ENCODE measurements around the gene GPT2.

The GPT2 gene

GRCh38 chr16:46971271-46971670, 87.1 kb downstream of the GPT2 start:
- no peak for TF ChIP-seq CTCF (IDR thresholded peaks at IDR 0.05; ENCODE audit: low read depth, low read length)
- TF ChIP-seq MYC (IDR thresholded peaks at IDR 0.05; ENCODE audit: low read depth, low read length): no peak
- TF ChIP-seq POLR2A (IDR thresholded peaks at IDR 0.05; ENCODE audit: extremely low read depth, insufficient read length): no peak
- TF ChIP-seq MAX (IDR thresholded peaks at IDR 0.05; ENCODE audit: low read depth, low read length): no peak
- DNase-seq (ENCODE audit: low read depth): no peak
- H3K4me3 ChIP-seq (ENCODE audit: low read depth, low read length): peak overlapping the region; percentile 84

- H3K4me3 ChIP-seq (ENCODE audit: low read depth, low read length): peak overlapping the region; percentile 84
- no peak for TF ChIP-seq POLR2A (IDR thresholded peaks at IDR 0.05; ENCODE audit: extremely low read depth, insufficient read length)
- TF ChIP-seq MAX (IDR thresholded peaks at IDR 0.05; ENCODE audit: low read depth, low read length): peak; percentile 51
- TF ChIP-seq MYC (IDR thresholded peaks at IDR 0.05; ENCODE audit: low read depth, low read length): no peak; the same call in 1 of the 2 replicates
- no peak for TF ChIP-seq CTCF (IDR thresholded peaks at IDR 0.05; ENCODE audit: low read depth, low read length)
- DNase-seq (ENCODE audit: low read depth): peak; percentile 65
Observed at GRCh38 chr16:46972429-46973206, 88.5 kb downstream of the GPT2 start.

GRCh38 chr16:46973207-46973995, 89.2 kb downstream of the GPT2 start, which contains the start of gene DNAJA2:
TSS of gene DNAJA2 (minus strand) at chr16:46973674. CDS start at chr16:46973572, 102 bp downstream.
- peak within 1 kb of the TSS; percentile 84 for H3K4me3 ChIP-seq (ENCODE audit: low read depth, low read length)
- peak; percentile 95 for DNase-seq (ENCODE audit: low read depth)
- TF ChIP-seq MAX (IDR thresholded peaks at IDR 0.05; ENCODE audit: low read depth, low read length): peak; percentile 71
- TF ChIP-seq CTCF (IDR thresholded peaks at IDR 0.05; ENCODE audit: low read depth, low read length): no peak
- peak; percentile 80 for TF ChIP-seq MYC (IDR thresholded peaks at IDR 0.05; ENCODE audit: low read depth, low read length)
- peak; percentile 92 for TF ChIP-seq POLR2A (IDR thresholded peaks at IDR 0.05; ENCODE audit: extremely low read depth, insufficient read length)

- no peak for TF ChIP-seq MAX (IDR thresholded peaks at IDR 0.05; ENCODE audit: low read depth, low read length)
- TF ChIP-seq CTCF (IDR thresholded peaks at IDR 0.05; ENCODE audit: low read depth, low read length): no peak
- TF ChIP-seq MYC (IDR thresholded peaks at IDR 0.05; ENCODE audit: low read depth, low read length): no peak
- no peak for TF ChIP-seq POLR2A (IDR thresholded peaks at IDR 0.05; ENCODE audit: extremely low read depth, insufficient read length)
- DNase-seq (ENCODE audit: low read depth): no peak
- H3K4me3 ChIP-seq (ENCODE audit: low read depth, low read length): peak overlapping the region; percentile 84
Observed at GRCh38 chr16:46973996-46974324, 89.8 kb downstream of the GPT2 start.

GRCh38 chr16:46974352-46974751, 90.2 kb downstream of the GPT2 start:
- H3K4me3 ChIP-seq (ENCODE audit: low read depth, low read length): peak overlapping the region; percentile 84
- peak; percentile 56 for DNase-seq (ENCODE audit: low read depth)
- TF ChIP-seq MAX (IDR thresholded peaks at IDR 0.05; ENCODE audit: low read depth, low read length) (peak; percentile 97), MYC (IDR thresholded peaks at IDR 0.05; ENCODE audit: low read depth, low read length) (peak; percentile 90), POLR2A (IDR thresholded peaks at IDR 0.05; ENCODE audit: extremely low read depth, insufficient read length) (no peak), CTCF (IDR thresholded peaks at IDR 0.05; ENCODE audit: low read depth, low read length) (no peak)
